ENCODE measurements around the gene SETD4.
A peak's percentile ranks its signal among the peaks of the same experiment; 100 is the strongest.

Gene SETD4

DNA sequence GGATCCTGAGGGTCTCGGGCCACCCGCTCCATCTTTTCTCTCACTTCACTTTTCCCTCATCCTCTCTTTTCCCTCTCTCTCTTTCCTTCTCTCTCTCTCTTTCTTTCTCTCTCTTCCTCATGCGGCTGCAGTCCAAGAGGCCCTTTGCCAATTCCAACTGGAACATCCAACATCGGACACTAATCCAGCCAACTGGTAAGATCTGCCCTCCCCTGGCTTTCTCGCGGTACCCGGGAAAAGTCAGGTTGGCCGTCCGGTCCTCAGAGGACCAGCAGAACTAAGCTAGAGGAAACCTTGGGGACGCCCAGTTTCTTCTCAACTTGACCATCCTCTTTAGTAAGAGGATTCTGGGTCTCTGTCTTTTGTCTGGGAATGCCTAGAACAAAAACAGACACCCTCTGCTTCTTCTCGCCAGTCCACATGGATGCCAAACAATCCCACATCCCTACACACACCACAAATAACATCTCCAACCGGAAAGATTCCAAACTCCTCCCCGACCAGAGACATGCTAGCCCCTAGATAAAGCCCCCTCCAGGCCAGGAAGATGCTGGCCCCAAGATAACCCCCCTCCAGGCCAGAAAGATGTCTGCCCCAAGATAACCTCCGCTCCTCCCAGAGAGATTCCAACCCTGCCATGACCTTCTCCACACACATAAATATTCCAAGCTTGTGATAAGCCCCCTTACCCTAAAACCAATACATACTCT lies 3.2 kb upstream of the SETD4 start:
- no peak overlapping the region for H3K9ac ChIP-seq
- no peak overlapping the region for H3K4me2 ChIP-seq
- peaks cover 11 to 33% (median 15%) of the 10 kb centered on the region in 11 experiments for H3K9me3 ChIP-seq (replicated peaks in 1 of 11)
- no peaks in the 10 kb centered on the region for H4K20me1 ChIP-seq
- peaks cover 0 to 5% (median 2%) of the 10 kb centered on the region in 11 experiments; a peak in 16 of 22 replicates for H3K36me3 ChIP-seq
- H3K4me3 ChIP-seq = no peak overlapping the region
- H3K27me3 ChIP-seq = no peaks in the 10 kb centered on the region
- H3K4me1 ChIP-seq = peaks cover 15 to 25% (median 22%) of the 10 kb centered on the region in 10 experiments
- TF ChIP-seq Cebpa-rat (IDR thresholded peaks at IDR 0.05) = no peak
- H3K27ac ChIP-seq = no peak overlapping the region

DNA sequence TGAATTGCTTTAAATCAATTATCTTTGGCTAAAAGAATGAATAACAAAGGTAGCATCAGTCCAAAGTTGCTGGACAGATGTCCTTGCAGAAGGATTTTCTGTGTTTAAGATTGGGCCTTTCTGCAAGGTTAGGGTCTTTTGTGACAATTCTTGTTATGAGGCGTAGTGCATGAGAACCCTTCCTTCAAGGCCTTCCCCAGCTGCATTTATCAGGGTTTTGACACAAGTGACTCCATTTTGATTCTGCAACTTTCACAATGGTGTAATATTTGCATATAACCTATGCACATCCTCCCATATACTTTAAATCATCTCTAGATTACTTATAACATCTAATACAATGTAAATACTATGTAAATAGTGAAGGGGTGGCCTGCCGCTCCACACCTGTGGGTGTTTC lies 1.1 kb upstream of the SETD4 start:
- Histone ChIP-seq H3K27me3 (no peaks in the 10 kb centered on the region), H4K20me1 (no peaks in the 10 kb centered on the region), H3K27ac (no peak overlapping the region), H3K36me3 (peaks cover 19 to 26% (median 23%) of the 10 kb centered on the region in 11 experiments), H3K4me1 (peaks cover 22 to 34% (median 30%) of the 10 kb centered on the region in 10 experiments), H3K9me3 (replicated peaks in 1 of 11) (peaks cover 0 to 14% (median 0%) of the 10 kb centered on the region in 11 experiments; a peak in 6 of 22 replicates), H3K4me2 (peak overlapping the region in 1 of 11 experiments; percentile 90; a peak in 2 of 22 replicates), H3K4me3 (no peak overlapping the region), H3K9ac (no peak overlapping the region)
- TF ChIP-seq Cebpa-rat (IDR thresholded peaks at IDR 0.05) = no peak

DNA sequence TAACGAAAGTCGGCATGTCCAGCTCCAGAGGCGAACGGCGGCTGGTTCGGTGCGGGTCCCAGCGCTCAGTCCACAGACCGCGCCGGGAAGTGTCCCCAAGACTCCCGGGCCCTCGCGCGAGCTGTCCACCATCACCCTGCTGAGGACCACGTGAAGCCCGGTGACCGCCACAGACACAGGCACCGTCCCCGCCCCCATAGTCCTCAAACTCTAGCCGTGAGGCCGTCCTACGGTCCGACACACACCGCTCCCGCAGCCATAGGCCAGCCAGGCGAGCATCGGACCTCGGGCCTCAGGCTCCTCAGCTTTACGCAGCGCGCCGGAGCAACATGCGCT lies 535 bp downstream of the SETD4 start:
- Histone ChIP-seq H3K4me3 (peak overlapping the region; percentile 72 to 98 (median 84)), H3K36me3 (peaks cover 35 to 43% (median 40%) of the 10 kb centered on the region in 11 experiments), H3K4me2 (peak overlapping the region; percentile 75 to 95 (median 92)), H3K4me1 (peaks cover 20 to 26% (median 23%) of the 10 kb centered on the region in 10 experiments; a peak in 19 of 20 replicates), H3K9ac (peak overlapping the region; percentile 79 to 89 (median 85)), H3K27ac (peak overlapping the region; percentile 72 to 89 (median 86)), H4K20me1 (no peaks in the 10 kb centered on the region), H3K9me3 (replicated peaks in 1 of 11) (no peaks in the 10 kb centered on the region; a peak in 1 of 22 replicates), H3K27me3 (no peaks in the 10 kb centered on the region)
- no peak for TF ChIP-seq Cebpa-rat (IDR thresholded peaks at IDR 0.05)

DNA sequence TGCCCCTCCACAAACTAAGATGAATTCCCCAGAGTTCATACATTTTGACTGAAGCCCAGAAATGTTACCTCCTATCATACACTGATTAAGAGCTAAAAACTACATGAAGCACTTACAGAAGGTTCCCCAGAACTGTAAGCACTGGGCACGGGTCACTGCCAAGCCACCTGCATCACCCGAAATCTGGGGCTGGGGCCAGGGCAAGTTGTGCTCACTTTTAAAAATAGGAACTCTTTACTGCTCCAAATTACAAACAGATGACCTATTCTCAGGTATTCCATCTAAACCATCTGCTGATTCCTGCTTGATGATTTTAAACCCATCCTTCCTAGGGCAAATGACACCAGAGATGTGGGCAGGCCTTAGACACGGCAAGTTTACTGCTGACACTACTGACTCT lies 4.8 kb downstream of the SETD4 start:
- peaks cover 0 to 6% (median 0%) of the 10 kb centered on the region in 11 experiments; a peak in 6 of 22 replicates for H4K20me1 ChIP-seq
- no peak overlapping the region for H3K4me3 ChIP-seq
- no peak for TF ChIP-seq Cebpa-rat (IDR thresholded peaks at IDR 0.05)
- H3K4me2 ChIP-seq = no peak overlapping the region
- peaks cover 77 to 85% (median 80%) of the 10 kb centered on the region in 11 experiments for H3K36me3 ChIP-seq
- peaks cover 17 to 20% (median 19%) of the 10 kb centered on the region in 10 experiments; a peak in 19 of 20 replicates for H3K4me1 ChIP-seq
- no peaks in the 10 kb centered on the region for H3K27me3 ChIP-seq
- H3K9ac ChIP-seq = no peak overlapping the region
- no peaks in the 10 kb centered on the region; a peak in 1 of 22 replicates for H3K9me3 ChIP-seq (replicated peaks in 1 of 11)
- H3K27ac ChIP-seq = no peak overlapping the region

DNA sequence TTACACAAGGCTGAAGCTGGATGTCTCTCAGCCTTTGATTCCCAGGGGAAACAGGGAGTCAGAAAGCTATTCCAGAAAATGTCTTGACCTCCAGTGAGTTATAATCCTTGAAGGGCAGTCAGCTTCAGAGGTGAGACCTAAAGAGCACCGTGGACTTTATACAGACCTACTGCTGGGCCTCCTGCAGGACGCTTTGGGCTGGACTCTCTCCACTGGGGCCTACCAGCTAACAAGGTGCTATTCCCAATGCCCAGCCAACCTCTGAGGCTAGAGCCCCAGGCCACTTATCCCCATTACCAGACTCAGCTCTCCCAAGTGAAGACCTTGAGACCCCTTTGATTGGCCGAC lies 6.6 kb downstream of the SETD4 start:
- H3K27ac ChIP-seq = no peak overlapping the region
- no peak overlapping the region for H3K4me2 ChIP-seq
- H3K9me3 ChIP-seq (replicated peaks in 1 of 11) = no peaks in the 10 kb centered on the region; a peak in 1 of 22 replicates
- peaks cover 7 to 11% (median 10%) of the 10 kb centered on the region in 10 experiments; a peak in 18 of 20 replicates for H3K4me1 ChIP-seq
- peaks cover 95 to 100% (median 99%) of the 10 kb centered on the region in 11 experiments for H3K36me3 ChIP-seq
- no peaks in the 10 kb centered on the region for H3K27me3 ChIP-seq
- no peak overlapping the region for H3K4me3 ChIP-seq
- H3K9ac ChIP-seq = no peak overlapping the region
- TF ChIP-seq Cebpa-rat (IDR thresholded peaks at IDR 0.05) = no peak
- peaks cover 0 to 6% (median 0%) of the 10 kb centered on the region in 11 experiments; a peak in 6 of 22 replicates for H4K20me1 ChIP-seq

DNA sequence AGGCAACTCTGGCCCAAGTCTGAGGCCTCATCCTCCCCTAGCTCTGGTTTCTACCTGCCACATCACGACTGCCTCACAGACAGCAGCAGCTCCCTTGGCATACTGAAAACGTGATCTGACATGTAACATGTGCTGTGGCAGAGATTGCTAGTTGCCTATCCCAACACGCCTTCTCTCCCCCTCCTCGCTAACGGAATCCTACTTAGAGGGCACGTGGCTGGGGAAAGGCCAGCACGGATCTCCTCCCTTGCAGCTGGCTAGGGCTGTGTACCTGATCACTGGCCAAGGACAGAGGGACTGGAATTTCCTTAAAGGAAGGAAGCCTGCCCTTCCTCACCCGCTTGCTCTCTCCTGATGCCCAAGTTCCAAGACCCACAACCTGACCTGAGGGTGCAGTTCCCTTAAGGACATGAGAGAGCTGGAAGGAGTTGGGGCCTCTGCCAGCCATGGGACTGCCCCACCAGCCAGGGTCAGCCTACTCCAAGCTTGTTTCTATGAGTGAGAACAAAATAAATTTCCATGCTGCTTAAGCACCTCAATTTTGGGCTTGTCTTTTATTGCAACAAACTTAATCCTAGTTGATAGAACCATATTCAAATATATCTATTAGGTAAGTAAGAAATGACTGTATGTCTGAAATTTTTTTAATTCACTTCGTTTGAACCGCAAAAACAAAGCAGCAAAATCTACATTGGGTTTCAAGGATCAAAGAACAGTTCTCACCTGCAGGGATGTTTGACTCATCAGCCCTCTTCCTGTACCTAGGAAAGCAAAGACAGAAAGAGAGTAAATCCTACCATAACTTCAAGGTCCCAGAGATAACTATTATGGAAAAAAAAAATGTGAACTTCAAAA lies 7.2 kb downstream of the SETD4 start:
- no peak for TF ChIP-seq Cebpa-rat (IDR thresholded peaks at IDR 0.05)
- peaks cover 0 to 6% (median 0%) of the 10 kb centered on the region in 11 experiments; a peak in 6 of 22 replicates for H4K20me1 ChIP-seq
- no peak overlapping the region for H3K4me2 ChIP-seq
- H3K27me3 ChIP-seq = no peaks in the 10 kb centered on the region
- no peak overlapping the region for H3K27ac ChIP-seq
- peaks cover 1 to 5% (median 4%) of the 10 kb centered on the region in 10 experiments; a peak in 14 of 20 replicates for H3K4me1 ChIP-seq
- H3K9me3 ChIP-seq (replicated peaks in 1 of 11) = no peaks in the 10 kb centered on the region; a peak in 1 of 22 replicates
- no peak overlapping the region for H3K9ac ChIP-seq
- no peak overlapping the region for H3K4me3 ChIP-seq
- H3K36me3 ChIP-seq = peaks cover 95 to 100% (median 99%) of the 10 kb centered on the region in 11 experiments

DNA sequence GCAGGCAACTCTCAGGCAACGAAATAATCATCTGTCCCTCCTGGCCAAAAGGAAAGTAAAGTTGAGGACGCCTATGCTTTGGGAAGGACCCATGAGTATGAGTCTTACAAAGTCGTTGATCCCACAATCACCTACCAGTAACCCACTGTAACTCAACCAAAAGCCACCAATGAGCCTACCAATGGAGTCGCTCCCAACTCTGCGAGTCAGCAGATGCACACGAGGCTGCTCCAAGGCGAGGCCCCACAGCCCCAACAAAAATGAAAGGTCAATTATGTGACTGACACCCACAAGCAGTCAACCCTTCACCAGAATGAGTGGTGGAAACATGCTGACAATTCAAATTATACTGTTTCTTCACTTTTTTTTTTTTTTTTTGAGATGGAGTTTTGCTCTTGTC lies 12.0 kb downstream of the SETD4 start:
- peaks cover 93 to 98% (median 97%) of the 10 kb centered on the region in 11 experiments for H3K36me3 ChIP-seq
- H3K4me2 ChIP-seq = no peak overlapping the region
- H3K4me1 ChIP-seq = peaks cover 0 to 10% (median 0%) of the 10 kb centered on the region in 10 experiments; a peak in 3 of 20 replicates
- H3K27me3 ChIP-seq = no peaks in the 10 kb centered on the region
- H3K9ac ChIP-seq = no peak overlapping the region
- peaks cover 0 to 21% (median 5%) of the 10 kb centered on the region in 11 experiments; a peak in 6 of 22 replicates for H4K20me1 ChIP-seq
- H3K4me3 ChIP-seq = no peak overlapping the region
- H3K9me3 ChIP-seq (replicated peaks in 1 of 11) = no peaks in the 10 kb centered on the region; a peak in 1 of 22 replicates
- H3K27ac ChIP-seq = no peak overlapping the region
- no peak for TF ChIP-seq Cebpa-rat (IDR thresholded peaks at IDR 0.05)

GRCh38 chr21:36047139-36047538 lies 13.2 kb downstream of the SETD4 start:
- Histone ChIP-seq H3K4me1 (peaks cover 0 to 10% (median 0%) of the 10 kb centered on the region in 10 experiments; a peak in 3 of 20 replicates), H3K9ac (no peak overlapping the region), H3K27ac (no peak overlapping the region), H3K4me3 (no peak overlapping the region), H3K9me3 (replicated peaks in 1 of 11) (no peaks in the 10 kb centered on the region; a peak in 1 of 22 replicates), H3K27me3 (no peaks in the 10 kb centered on the region), H3K36me3 (peaks cover 92 to 98% (median 95%) of the 10 kb centered on the region in 11 experiments), H4K20me1 (peaks cover 0 to 21% (median 5%) of the 10 kb centered on the region in 11 experiments; a peak in 6 of 22 replicates), H3K4me2 (no peak overlapping the region)
- no peak for TF ChIP-seq Cebpa-rat (IDR thresholded peaks at IDR 0.05)

DNA sequence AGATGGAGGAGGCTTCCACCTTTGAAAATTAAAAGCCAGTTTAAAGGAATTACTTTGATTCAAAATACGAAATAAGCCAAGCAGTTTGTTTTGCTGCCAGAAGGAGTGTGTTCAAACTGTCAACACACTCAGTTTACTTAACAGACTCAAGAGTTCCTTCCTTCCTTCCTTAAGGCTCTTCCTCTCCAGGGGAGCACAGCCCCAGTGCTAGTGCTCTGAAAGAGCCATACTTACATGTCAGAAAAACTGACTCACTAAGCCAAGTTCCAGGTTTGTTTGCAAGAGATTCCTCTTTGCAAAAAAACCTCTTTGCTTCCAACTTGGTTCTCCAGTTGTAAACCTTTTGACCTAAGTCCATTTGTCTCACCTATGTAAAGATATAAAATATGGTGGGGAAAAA lies 14.3 kb downstream of the SETD4 start:
- Histone ChIP-seq H3K27ac (no peak overlapping the region), H3K36me3 (peaks cover 93 to 98% (median 97%) of the 10 kb centered on the region in 11 experiments), H3K9me3 (replicated peaks in 1 of 11) (no peaks in the 10 kb centered on the region; a peak in 1 of 22 replicates), H3K4me2 (peak overlapping the region in 4 of 11 experiments; percentile 6 to 18 (median 12); a peak in 4 of 22 replicates), H3K9ac (no peak overlapping the region), H3K4me1 (peaks cover 0 to 10% (median 0%) of the 10 kb centered on the region in 10 experiments; a peak in 3 of 20 replicates), H4K20me1 (peaks cover 0 to 21% (median 5%) of the 10 kb centered on the region in 11 experiments; a peak in 6 of 22 replicates), H3K27me3 (no peaks in the 10 kb centered on the region), H3K4me3 (no peak overlapping the region)
- no peak for TF ChIP-seq Cebpa-rat (IDR thresholded peaks at IDR 0.05)

Data from BLaER1 treated with 17β-estradiol and CSF1 and Interleukin-3, amounts not matched to agents 10 nM and 100 nM (cell line).